Activated CD8-positive, alpha-beta memory T cell treated with anti-CD3 and anti-CD28 coated beads, Interleukin-2, amount 10 ng/mL, durations not matched to agents 7 days and 5 days (primary cell): ENCODE data around the gene HARS2. TPM values are rescaled to one million over a fixed set of nuclear protein-coding genes. Genes with fewer than 3 reads are reported as not detected.
"Not testable (repeated sequence)": the region's sequence is repeated elsewhere in the genome, so short reads cannot be mapped to it uniquely, and the experiment has no call there.

Source experiments
- ATAC-seq: fragments of 150-1000 bp; cut with Tn5 transposase; one replicate; pipeline ENCODE4 v1.10.0; 2021; ENCODE audit warnings: moderate library complexity
- CTCF ChIA-PET: fragments of 350-600 bp; sonication (Branson Sonifier 250); formaldehyde crosslinking; loops from one replicate; lab custom pipeline; 2021; ENCODE audit warnings: antibody characterized with exemption; lab: Charles Lee
- DNase-seq: peaks from one replicate; pipeline ENCODE4 v3.0.0-alpha.2; 2020
- H3K27ac Mint-ChIP-seq: one replicate; pipeline ENCODE4 v1.8.0; 2021; ENCODE audit warnings: mild to moderate bottlenecking, mixed read lengths
- H3K27me3 Mint-ChIP-seq: one replicate; pipeline ENCODE4 v1.8.0; 2021; ENCODE audit warnings: mixed read lengths
- H3K36me3 Mint-ChIP-seq: one replicate; pipeline ENCODE4 v1.8.0; 2021; ENCODE audit warnings: mild to moderate bottlenecking, mixed read lengths
- H3K4me1 Mint-ChIP-seq: one replicate; pipeline ENCODE4 v1.8.0; 2021; ENCODE audit warnings: mixed read lengths
- H3K4me3 Mint-ChIP-seq: one replicate; pipeline ENCODE4 v1.8.0; 2021; ENCODE audit warnings: mild to moderate bottlenecking, moderate library complexity, mixed read lengths
- H3K9me3 Mint-ChIP-seq: one replicate; pipeline ENCODE4 v1.8.0; 2022; ENCODE audit warnings: low read depth, mixed read lengths
- total RNA-seq, 2 experiments: library from RNA; stranded (reverse); gene quantifications; one replicate each; pipeline ENCODE4 v1.2.3, GENCODE V29; 2021

The HARS2 gene
- total RNA-seq, 2 experiments from 2014 or later: 30.7 to 36.6 TPM

DNA sequence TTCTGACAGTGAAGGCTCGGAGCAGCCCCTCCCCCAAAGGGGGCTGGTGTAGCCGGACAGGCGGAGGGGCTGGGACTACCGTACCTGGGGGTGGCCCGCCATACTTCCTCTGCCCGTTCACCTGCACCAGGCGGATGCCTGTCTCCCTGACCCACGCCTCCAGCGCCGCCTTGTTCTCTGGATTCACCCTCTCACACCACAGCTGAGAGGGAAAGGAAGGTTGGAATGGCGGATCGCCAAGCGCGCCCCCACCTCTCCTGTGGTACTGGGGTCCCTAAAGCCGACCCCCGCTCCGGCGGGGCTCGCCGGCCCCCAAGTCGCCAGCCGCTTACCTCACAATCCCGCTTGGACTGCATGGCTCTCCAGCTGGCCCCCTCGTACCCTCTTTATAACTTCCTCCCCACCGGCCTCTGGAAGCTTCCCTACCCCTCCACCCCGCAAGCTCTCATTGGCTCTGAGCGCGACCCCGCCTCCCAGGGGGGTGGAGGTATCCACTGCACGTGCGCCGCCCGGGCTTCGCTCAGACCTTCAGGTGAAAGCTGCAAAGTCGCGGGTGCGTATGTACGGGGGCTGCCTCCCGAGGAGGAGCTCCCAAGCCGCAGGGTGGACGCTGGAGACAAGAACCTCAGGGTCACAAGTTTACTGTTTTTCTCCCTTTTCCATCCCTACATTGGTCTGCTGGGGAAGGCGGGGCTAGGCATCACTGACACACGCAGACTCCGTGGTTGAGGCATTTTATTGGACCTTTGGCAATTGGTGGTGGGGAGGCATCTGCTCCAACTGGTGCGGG is 17.9 kb upstream of the HARS2 start, which contains the start of gene DND1:
Gene DND1 (minus strand): TSS at position 390 of the 790 bp plus-strand sequence. CDS start 34 bp downstream, at position 356.
- Mint-ChIP-seq H3K27me3 (no peaks in the 10 kb centered on the region), H3K4me1 (peaks cover 9% of the 10 kb centered on the region), H3K4me3 (no peak within 1 kb of the TSS), H3K27ac (no peak within 1 kb of the TSS), H3K9me3 (no peaks in the 10 kb centered on the region), H3K36me3 (peaks cover 49% of the 10 kb centered on the region)
- DNase-seq: no peak
- CTCF ChIA-PET: interaction anchor here (1.7 kb wide), 1 partner anchor 17 kb away, joined by 9 read pairs; the partner anchor contains the start of genes HARS1 and HARS2
- no peak for ATAC-seq

- ATAC-seq (no peak), DNase-seq (no peak)
- CTCF ChIA-PET: interaction anchor here (1.5 to 1.7 kb wide), 2 partner anchors 16 to 46 kb away, joined by 4 to 9 read pairs; partner anchors contain the start of genes HARS1 and HARS2
- H3K27ac Mint-ChIP-seq: no peak overlapping the region
- H3K4me1 Mint-ChIP-seq: peaks cover 9% of the 10 kb centered on the region
- no peaks in the 10 kb centered on the region for H3K27me3 Mint-ChIP-seq
- no peaks in the 10 kb centered on the region for H3K9me3 Mint-ChIP-seq
- no peak overlapping the region for H3K4me3 Mint-ChIP-seq
- H3K36me3 Mint-ChIP-seq: peaks cover 40% of the 10 kb centered on the region
These were observed 17.0 kb upstream of the HARS2 start for GRCh38 chr5:140674211-140674610.

DNA sequence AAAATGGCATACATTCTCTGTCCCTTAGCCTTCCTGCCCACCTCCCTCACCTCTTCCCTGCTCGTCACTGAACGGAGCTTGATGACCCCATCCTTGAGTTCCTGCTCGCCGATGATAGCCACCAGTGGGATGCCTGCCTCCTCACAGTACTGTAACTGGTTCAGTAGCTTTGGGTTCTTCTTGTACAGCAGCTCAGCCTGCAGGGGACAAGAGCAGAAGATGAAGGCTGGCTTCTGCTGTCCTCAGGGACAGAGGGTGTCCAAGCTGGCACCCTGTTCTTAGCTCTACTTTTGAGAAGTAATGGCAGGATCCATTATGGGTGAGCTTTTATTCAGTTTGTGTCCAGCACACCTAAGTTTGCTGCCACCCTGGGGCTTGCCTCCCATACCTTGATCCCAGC is 16.6 kb upstream of the HARS2 start:
- Mint-ChIP-seq H3K27me3 (no peaks in the 10 kb centered on the region), H3K9me3 (no peaks in the 10 kb centered on the region), H3K4me3 (no peak overlapping the region), H3K27ac (no peak overlapping the region), H3K36me3 (peaks cover 36% of the 10 kb centered on the region), H3K4me1 (peaks cover 9% of the 10 kb centered on the region)
- DNase-seq (no peak), ATAC-seq (no peak)
- CTCF ChIA-PET: interaction anchor here (1.5 to 1.7 kb wide), 2 partner anchors 16 to 45 kb away, joined by 4 to 9 read pairs; partner anchors contain the start of genes HARS1 and HARS2

DNA sequence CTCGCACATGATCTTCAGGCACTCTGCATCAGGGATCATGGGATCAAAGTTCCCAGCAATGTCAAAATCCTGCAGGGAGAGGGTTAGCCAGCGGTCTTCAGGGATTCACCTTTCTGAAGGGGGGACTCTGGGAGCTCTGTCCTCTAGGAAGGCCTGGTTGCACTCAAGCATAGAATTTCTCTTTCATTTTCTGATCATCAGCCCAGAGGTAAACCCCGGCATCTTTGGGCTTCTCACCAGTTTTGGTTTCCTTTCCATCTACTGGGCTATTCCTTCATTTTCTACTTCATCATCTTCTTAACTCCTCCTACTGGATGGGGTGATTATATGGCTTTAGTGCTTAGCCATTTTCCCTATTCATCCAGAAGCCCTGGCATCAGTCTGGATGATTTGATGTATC is 13.3 kb upstream of the HARS2 start:
- H3K9me3 Mint-ChIP-seq: no peaks in the 10 kb centered on the region
- CTCF ChIA-PET: interaction anchor here (1.4 kb wide), 1 partner anchor 22 kb away, joined by 3 read pairs; the partner anchor contains the start of gene ZMAT2

DNA sequence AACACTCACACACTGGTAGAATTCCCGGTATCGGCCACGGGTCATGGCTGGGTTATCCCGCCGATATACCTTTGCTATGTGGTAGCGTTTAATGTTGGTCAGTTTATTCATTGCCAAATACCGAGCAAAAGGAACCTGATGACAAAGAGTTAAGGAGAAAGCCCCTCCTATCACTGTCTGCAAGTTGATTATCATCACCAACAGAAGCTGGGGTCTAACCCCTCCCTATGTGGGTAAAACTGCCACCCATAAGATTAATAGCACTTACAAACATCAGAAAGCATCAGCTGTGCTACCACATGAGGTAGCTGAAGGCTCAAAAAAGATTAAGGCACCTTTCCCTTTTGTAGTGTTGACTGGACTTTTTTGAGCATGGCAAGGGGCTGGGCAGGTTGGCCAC is 12.3 kb upstream of the HARS2 start:
- ATAC-seq (no peak), DNase-seq (no peak)
- Mint-ChIP-seq H3K36me3 (peaks cover 34% of the 10 kb centered on the region), H3K4me3 (no peak overlapping the region), H3K27me3 (no peaks in the 10 kb centered on the region), H3K9me3 (no peaks in the 10 kb centered on the region), H3K4me1 (peaks cover 9% of the 10 kb centered on the region), H3K27ac (no peak overlapping the region)
- CTCF ChIA-PET: no interaction called here

More for the DNA sequence above, 13.3 kb upstream of the HARS2 start:
- Mint-ChIP-seq H3K27me3 (no peaks in the 10 kb centered on the region), H3K27ac (peak overlapping the region; percentile 69), H3K36me3 (peaks cover 30% of the 10 kb centered on the region), H3K4me1 (peaks cover 9% of the 10 kb centered on the region), H3K4me3 (no peak overlapping the region)
- no peak for DNase-seq
- peak; percentile 37 for ATAC-seq

- Mint-ChIP-seq H3K36me3 (peaks cover 30% of the 10 kb centered on the region), H3K4me3 (peak overlapping the region; percentile 100), H3K27me3 (no peaks in the 10 kb centered on the region), H3K27ac (peak overlapping the region; percentile 98), H3K9me3 (no peaks in the 10 kb centered on the region), H3K4me1 (peaks cover 39% of the 10 kb centered on the region)
- peak; percentile 3 for ATAC-seq
- CTCF ChIA-PET: interaction anchor here (0.9 to 1.9 kb wide), 10 partner anchors 10 to 327 kb away, joined by 3 to 11 read pairs (median 6); partner anchors contain the start of genes EIF4EBP3, IK, NDUFA2 and WDR55
- no peak for DNase-seq
These were observed 801 bp upstream of the HARS2 start for GRCh38 chr5:140690376-140690932.

GRCh38 chr5:140694276-140694675 is 3.0 kb downstream of the HARS2 start:
- Mint-ChIP-seq H3K36me3 (peaks cover 52% of the 10 kb centered on the region), H3K27ac (no peak overlapping the region), H3K27me3 (no peaks in the 10 kb centered on the region), H3K9me3 (no peaks in the 10 kb centered on the region), H3K4me1 (peaks cover 34% of the 10 kb centered on the region), H3K4me3 (no peak overlapping the region)
- ATAC-seq (no peak), DNase-seq (no peak)
- CTCF ChIA-PET: no interaction called here

DNA sequence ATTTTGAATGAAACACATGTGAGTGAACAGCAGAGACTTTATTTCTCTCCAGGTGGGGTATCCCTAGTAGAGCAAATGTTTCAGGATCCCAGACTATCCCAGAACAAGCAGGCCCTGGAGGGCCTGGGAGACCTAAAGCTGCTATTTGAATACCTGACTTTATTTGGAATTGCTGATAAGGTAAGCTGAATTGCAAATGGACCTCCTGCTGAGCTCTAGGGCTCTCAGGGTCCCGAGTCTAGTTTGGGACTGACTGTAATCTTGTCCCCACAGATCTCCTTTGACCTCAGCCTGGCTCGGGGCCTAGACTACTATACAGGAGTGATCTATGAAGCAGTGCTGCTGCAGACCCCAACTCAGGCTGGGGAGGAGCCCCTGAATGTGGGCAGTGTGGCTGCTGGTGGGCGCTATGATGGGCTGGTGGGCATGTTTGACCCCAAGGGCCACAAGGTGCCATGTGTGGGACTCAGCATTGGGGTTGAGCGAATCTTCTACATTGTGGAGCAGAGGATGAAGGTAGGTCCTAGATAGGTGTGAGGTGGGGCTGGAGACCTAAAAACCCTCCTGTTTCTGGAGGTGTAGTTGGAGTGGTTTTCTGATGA is 5.7 kb downstream of the HARS2 start:
- H3K36me3 Mint-ChIP-seq: peaks cover 62% of the 10 kb centered on the region
- CTCF ChIA-PET: interaction anchor here (1.0 kb wide), 1 partner anchor 324 kb away, joined by 4 read pairs; no protein-coding TSS in a partner anchor
- DNase-seq (no peak), ATAC-seq (no peak)
- no peak overlapping the region for H3K4me3 Mint-ChIP-seq
- H3K27ac Mint-ChIP-seq: no peak overlapping the region
- peaks cover 32% of the 10 kb centered on the region for H3K4me1 Mint-ChIP-seq
- no peaks in the 10 kb centered on the region for H3K9me3 Mint-ChIP-seq
- no peaks in the 10 kb centered on the region for H3K27me3 Mint-ChIP-seq

- peaks cover 23% of the 10 kb centered on the region for H3K4me1 Mint-ChIP-seq
- peaks cover 66% of the 10 kb centered on the region for H3K36me3 Mint-ChIP-seq
- peak within 1 kb of the TSS; percentile 98 for H3K4me3 Mint-ChIP-seq
These were observed 9.2 kb downstream of the HARS2 start, which contains the start of gene ZMAT2 for GRCh38 chr5:140700177-140701144. TSS of gene ZMAT2 (plus strand) at chr5:140700447. CDS start at chr5:140700461, 14 bp downstream.

DNA sequence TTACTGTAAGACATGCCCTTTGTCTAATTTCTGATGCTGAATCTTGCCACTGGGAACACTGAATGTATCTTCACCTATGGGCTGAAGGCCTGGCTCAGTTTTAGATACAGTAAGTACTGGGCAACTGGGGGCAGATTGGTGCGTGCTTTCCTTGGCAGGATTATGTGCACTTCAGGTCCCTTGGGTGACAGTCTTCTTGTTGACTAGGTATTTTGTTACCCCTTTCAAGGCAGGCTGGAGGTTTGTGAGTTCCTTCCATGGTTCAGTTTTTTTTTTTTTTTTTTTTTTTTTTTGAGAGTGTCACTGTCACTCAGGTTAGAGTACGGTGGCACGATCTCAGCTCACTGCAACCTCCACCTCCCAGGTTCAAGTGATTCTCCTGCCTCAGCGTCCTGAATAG is 16.6 kb downstream of the HARS2 start:
- Mint-ChIP-seq H3K9me3 (no peaks in the 10 kb centered on the region), H3K4me3 (no peak overlapping the region), H3K27ac (no peak overlapping the region), H3K36me3 (peaks cover 29% of the 10 kb centered on the region), H3K27me3 (no peaks in the 10 kb centered on the region), H3K4me1 (peaks cover 14% of the 10 kb centered on the region)
- ATAC-seq (no peak), DNase-seq (no peak)
- CTCF ChIA-PET: interaction anchor here (0.6 kb wide), 1 partner anchor 131 kb away, joined by 3 read pairs; no protein-coding TSS in a partner anchor

More at GRCh38 chr5:140700177-140701144, 9.2 kb downstream of the HARS2 start, which contains the start of gene ZMAT2:
- DNase-seq (peak; percentile 98), ATAC-seq (peak; percentile 100)
- peak within 1 kb of the TSS; percentile 86 for H3K27ac Mint-ChIP-seq
- H3K9me3 Mint-ChIP-seq: no peaks in the 10 kb centered on the region
- no peaks in the 10 kb centered on the region for H3K27me3 Mint-ChIP-seq
- CTCF ChIA-PET: interaction anchor here (0.8 to 2.9 kb wide), 9 partner anchors 9 to 337 kb away, joined by 3 to 16 read pairs (median 3); partner anchors contain the start of genes HARS1, HARS2, IK and NDUFA2

DNA sequence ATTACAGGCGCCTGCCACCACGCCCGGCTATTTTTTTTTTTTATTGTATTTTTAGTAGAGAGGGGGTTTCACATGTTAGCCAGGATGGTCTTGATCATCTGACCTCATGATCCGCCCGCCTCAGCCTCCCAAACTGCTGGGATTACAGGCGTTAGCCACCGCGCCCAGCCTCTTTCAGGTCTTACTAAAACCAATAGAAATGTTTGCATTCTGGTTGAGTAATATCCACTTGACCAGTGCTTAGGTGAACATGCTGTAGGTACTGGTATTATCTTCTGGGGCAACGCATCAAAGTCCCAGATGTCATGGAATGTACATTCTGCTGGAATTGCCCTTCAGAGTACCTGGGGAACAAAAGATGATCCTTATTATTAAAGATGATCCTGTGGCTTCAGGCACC is 17.5 kb downstream of the HARS2 start:
- H3K27me3 Mint-ChIP-seq, ATAC-seq, H3K4me3 Mint-ChIP-seq, H3K27ac Mint-ChIP-seq, H3K9me3 Mint-ChIP-seq, DNase-seq: not testable (repeated sequence)
- H3K4me1 Mint-ChIP-seq: peaks cover 17% of the 10 kb centered on the region
- CTCF ChIA-PET: interaction anchor here (3.5 kb wide), 1 partner anchor 8 kb away, joined by 16 read pairs; the partner anchor contains the start of gene ZMAT2
- H3K36me3 Mint-ChIP-seq: peaks cover 23% of the 10 kb centered on the region
